Measurements from ENCODE around the gene UMODL1. TPM values are rescaled to one million over a fixed set of nuclear protein-coding genes. Genes with fewer than 3 reads are reported as not detected.
A peak's percentile ranks its signal among the peaks of the same experiment; 100 is the strongest.

The UMODL1 gene
- total and polyA plus RNA-seq, 10 of the 15 experiments (the other 5 are each of a cell fraction or from before 2014, with no cell fraction given): 0.01 to 0.11 (median 0.03) TPM; not detected in 5

- no peak for TF ChIP-seq MTA2 (IDR thresholded peaks at IDR 0.05; ENCODE audit: low read depth)
- TF ChIP-seq POLR2AphosphoS2 (IDR thresholded peaks at IDR 0.05; ENCODE audit: low read depth, low read length): no peak
- no peak for TF ChIP-seq STAT3 (IDR thresholded peaks at IDR 0.05; ENCODE audit: low read depth, low read length)
- TF ChIP-seq KDM1A (IDR thresholded peaks at IDR 0.05; ENCODE audit: borderline replicate concordance): no peak
- TF ChIP-seq ATF2 (IDR thresholded peaks at IDR 0.05; ENCODE audit: low read length): peak; percentile 30; the same call in 1 of the 2 replicates
- no peak for TF ChIP-seq IRF5 (IDR thresholded peaks at IDR 0.05; ENCODE audit: borderline replicate concordance)
- no peak; the same call in 1 of the 2 replicates for TF ChIP-seq ZBTB40 (IDR thresholded peaks at IDR 0.05; ENCODE audit: borderline replicate concordance)
- no peak for TF ChIP-seq ZNF274 (IDR thresholded peaks at IDR 0.05; ENCODE audit: insufficient read depth, insufficient read length)
- peak; percentile 80; the same call in 1 of the 2 replicates for TF ChIP-seq TAF1 (IDR thresholded peaks at IDR 0.05; ENCODE audit: borderline replicate concordance, low read depth, low read length)
- no peak for TF ChIP-seq CTCF (IDR thresholded peaks at IDR 0.05 in 2 of 3, conservative IDR thresholded peaks at IDR 0.05 in 1 of 3; ENCODE audit: control insufficient read depth in 2 of 3, extremely low read depth in 1 of 3, insufficient read depth in 1 of 3, low read depth in 3 of 3, low read length in 3 of 3)
- TF ChIP-seq ZNF622 (IDR thresholded peaks at IDR 0.05): no peak
- no peak for TF ChIP-seq HSF1 (IDR thresholded peaks at IDR 0.05; ENCODE audit: low read depth, low read length)
- no peak for TF ChIP-seq RB1 (IDR thresholded peaks at IDR 0.05; ENCODE audit: borderline replicate concordance)
- TF ChIP-seq YBX1 (IDR thresholded peaks at IDR 0.05): no peak
- no peak for TF ChIP-seq PBX3 (IDR thresholded peaks at IDR 0.05; ENCODE audit: insufficient replicate concordance, low read depth, low read length)
- no peak for TF ChIP-seq ZNF24 (IDR thresholded peaks at IDR 0.05)
- no peak for TF ChIP-seq RAD21 (IDR thresholded peaks at IDR 0.05; ENCODE audit: insufficient read depth, low read depth, low read length)
- no peak for TF ChIP-seq ATF7 (IDR thresholded peaks at IDR 0.05; ENCODE audit: low read depth)
Measured at GRCh38 chr21:42187976-42188653, 117.0 kb downstream of the UMODL1 start (continued).

Data from GM12878 (cell line).